NT2/D1 (cell line): Measurements from ENCODE around the gene CCDC88A.

Experiments used
- SUZ12 ChIP-seq: IDR thresholded peaks from 2 replicates; pipeline ENCODE4 v1.6.1; 2011; ENCODE audit not compliant: insufficient read length, insufficient read depth; ENCODE audit errors: extremely low read depth
- YY1 ChIP-seq: IDR thresholded peaks from 2 replicates; pipeline ENCODE4 v1.6.1; 2011; ENCODE audit not compliant: insufficient read length, insufficient read depth
- ZNF274 ChIP-seq: IDR thresholded peaks from 2 replicates; pipeline ENCODE4 v1.6.1; 2011; ENCODE audit warnings: mild to moderate bottlenecking, low read depth, low read length

DNA sequence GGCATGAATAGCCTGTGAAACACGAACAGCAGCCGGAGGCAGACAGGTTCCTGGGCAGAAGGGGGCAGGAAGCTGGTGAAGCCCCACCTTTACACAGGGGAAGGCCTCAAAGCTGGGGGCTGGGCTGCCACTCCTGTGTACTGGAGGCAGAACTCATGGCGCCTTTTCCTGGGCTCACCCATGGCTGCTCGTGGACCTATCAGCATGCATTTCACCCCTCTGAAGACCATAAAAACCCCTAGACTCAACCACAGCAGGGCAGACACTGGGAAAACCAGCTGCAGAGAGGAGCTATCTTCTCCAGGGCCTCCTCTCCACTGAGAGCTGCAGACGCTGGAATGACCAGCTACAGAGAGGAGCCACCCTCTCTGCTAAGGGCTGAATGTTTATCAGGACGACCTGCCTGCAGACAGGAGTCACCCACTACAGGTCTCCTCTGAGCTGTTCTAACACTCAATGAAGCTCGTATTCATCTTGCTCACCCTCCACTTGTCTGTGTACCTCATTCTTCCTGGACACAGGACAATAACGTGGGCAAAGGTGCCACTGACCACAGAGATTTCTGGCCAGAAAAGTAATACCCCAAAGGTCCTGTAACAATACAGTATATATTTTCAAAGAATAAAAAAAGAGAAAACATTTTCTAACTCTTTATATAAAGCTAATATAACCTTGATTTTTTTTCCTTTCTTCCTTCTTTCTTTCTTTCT is 18.9 kb upstream of the CCDC88A start:
- TF ChIP-seq ZNF274 = no peak
- TF ChIP-seq YY1 = no peak
- TF ChIP-seq SUZ12 = no peak
